SK-N-SH treated with all-trans-retinoic acid at 6 μM for 48 hours (cell line): ENCODE results near the gene SYNE3.
A peak's percentile ranks its signal among the peaks of the same experiment; 100 is the strongest.

Source experiments
- ATAC-seq: fragments of 200-7000 bp; cut with Tn5 transposase; 3 replicates; pipeline ENCODE4 v1.9.1; 2020; ENCODE audit warnings: mild to moderate bottlenecking, moderate library complexity
- ARNTL ChIP-seq: fragments of 450-650 bp; formaldehyde crosslinking; IDR thresholded peaks from 2 replicates; pipeline ENCODE4 v1.5.0; 2020; ENCODE audit warnings: low read depth, mild to moderate bottlenecking, moderate library complexity, borderline replicate concordance
- BACH2 ChIP-seq: fragments of 250-450 bp; sonication (Bioruptor Pico); IDR thresholded peaks from 2 replicates; pipeline ENCODE4 v1.9.0; 2021; ENCODE audit warnings: mild to moderate bottlenecking, borderline replicate concordance
- ESRRG ChIP-seq: fragments of 250-450 bp; sonication (Bioruptor Pico); IDR thresholded peaks from 2 replicates; pipeline ENCODE4 v1.6.1; 2021; ENCODE audit warnings: mild to moderate bottlenecking
- ISL1 ChIP-seq: fragments of 250-450 bp; sonication (Bioruptor Pico); IDR thresholded peaks from 2 replicates; pipeline ENCODE4 v2.1.2; 2022; ENCODE audit warnings: mild to moderate bottlenecking, moderate library complexity
- OSR1 ChIP-seq: fragments of 250-450 bp; sonication (Bioruptor Pico); IDR thresholded peaks from 2 replicates; pipeline ENCODE4 v1.8.0; 2022; ENCODE audit warnings: moderate library complexity, mild to moderate bottlenecking, inconsistent platforms
- PPARA ChIP-seq: fragments of 250-450 bp; sonication (Bioruptor Pico); IDR thresholded peaks from 2 replicates; pipeline ENCODE4 v1.5.0; 2020; ENCODE audit warnings: mild to moderate bottlenecking, borderline replicate concordance
- RARB ChIP-seq: fragments of 250-450 bp; sonication (Bioruptor Pico); IDR thresholded peaks from 2 replicates; pipeline ENCODE4 v1.8.0; 2021; ENCODE audit warnings: mild to moderate bottlenecking, moderate library complexity
- TCF4 ChIP-seq: fragments of 250-450 bp; sonication (Bioruptor Pico); IDR thresholded peaks from 2 replicates; pipeline ENCODE4 v1.8.0; 2021; ENCODE audit warnings: mild to moderate bottlenecking, moderate library complexity, borderline replicate concordance
- TOX ChIP-seq: fragments of 250-450 bp; sonication (Bioruptor Pico); IDR thresholded peaks from 2 replicates; pipeline ENCODE4 v1.8.0; 2021; ENCODE audit warnings: mild to moderate bottlenecking, moderate library complexity, borderline replicate concordance
- ZFP3 ChIP-seq: fragments of 250-450 bp; sonication (Bioruptor Pico); IDR thresholded peaks from 2 replicates; pipeline ENCODE4 v1.5.0; 2020; ENCODE audit warnings: mild to moderate bottlenecking, moderate library complexity
- ZFP30 ChIP-seq: fragments of 450-650 bp; formaldehyde crosslinking; IDR thresholded peaks from 2 replicates; pipeline ENCODE4 v1.5.0; 2022; ENCODE audit warnings: mild to moderate bottlenecking, moderate library complexity
- ZNF70 ChIP-seq: fragments of 450-650 bp; formaldehyde crosslinking; IDR thresholded peaks from 2 replicates; pipeline ENCODE4 v1.5.0; 2020; ENCODE audit warnings: mild to moderate bottlenecking, moderate library complexity
- ZNF8 ChIP-seq: fragments of 450-650 bp; formaldehyde crosslinking; IDR thresholded peaks from 2 replicates; pipeline ENCODE4 v1.5.0; 2020; ENCODE audit warnings: mild to moderate bottlenecking, moderate library complexity
- TF ChIP-seq, protein P1 (sequence below): fragments of 250-450 bp; sonication (Bioruptor Pico); IDR thresholded peaks from 2 replicates; pipeline ENCODE4 v1.5.1; 2021; ENCODE audit warnings: mild to moderate bottlenecking, moderate library complexity
- TF ChIP-seq, protein P2 (sequence below): fragments of 250-450 bp; sonication (Bioruptor Pico); IDR thresholded peaks from 2 replicates; pipeline ENCODE4 v1.5.0; 2020; ENCODE audit warnings: mild to moderate bottlenecking, moderate library complexity
- TF ChIP-seq, protein P3 (sequence below): fragments of 250-450 bp; sonication (Bioruptor Pico); IDR thresholded peaks from 2 replicates; pipeline ENCODE4 v1.8.0; 2021; ENCODE audit warnings: low read depth, mild to moderate bottlenecking, moderate library complexity, borderline replicate concordance
- TF ChIP-seq, protein P4 (sequence below): fragments of 250-450 bp; sonication (Bioruptor Pico); IDR thresholded peaks from 2 replicates; pipeline ENCODE4 v1.5.1; 2020; ENCODE audit warnings: low read depth, mild to moderate bottlenecking, moderate library complexity

SYNE3 gene, protein sequence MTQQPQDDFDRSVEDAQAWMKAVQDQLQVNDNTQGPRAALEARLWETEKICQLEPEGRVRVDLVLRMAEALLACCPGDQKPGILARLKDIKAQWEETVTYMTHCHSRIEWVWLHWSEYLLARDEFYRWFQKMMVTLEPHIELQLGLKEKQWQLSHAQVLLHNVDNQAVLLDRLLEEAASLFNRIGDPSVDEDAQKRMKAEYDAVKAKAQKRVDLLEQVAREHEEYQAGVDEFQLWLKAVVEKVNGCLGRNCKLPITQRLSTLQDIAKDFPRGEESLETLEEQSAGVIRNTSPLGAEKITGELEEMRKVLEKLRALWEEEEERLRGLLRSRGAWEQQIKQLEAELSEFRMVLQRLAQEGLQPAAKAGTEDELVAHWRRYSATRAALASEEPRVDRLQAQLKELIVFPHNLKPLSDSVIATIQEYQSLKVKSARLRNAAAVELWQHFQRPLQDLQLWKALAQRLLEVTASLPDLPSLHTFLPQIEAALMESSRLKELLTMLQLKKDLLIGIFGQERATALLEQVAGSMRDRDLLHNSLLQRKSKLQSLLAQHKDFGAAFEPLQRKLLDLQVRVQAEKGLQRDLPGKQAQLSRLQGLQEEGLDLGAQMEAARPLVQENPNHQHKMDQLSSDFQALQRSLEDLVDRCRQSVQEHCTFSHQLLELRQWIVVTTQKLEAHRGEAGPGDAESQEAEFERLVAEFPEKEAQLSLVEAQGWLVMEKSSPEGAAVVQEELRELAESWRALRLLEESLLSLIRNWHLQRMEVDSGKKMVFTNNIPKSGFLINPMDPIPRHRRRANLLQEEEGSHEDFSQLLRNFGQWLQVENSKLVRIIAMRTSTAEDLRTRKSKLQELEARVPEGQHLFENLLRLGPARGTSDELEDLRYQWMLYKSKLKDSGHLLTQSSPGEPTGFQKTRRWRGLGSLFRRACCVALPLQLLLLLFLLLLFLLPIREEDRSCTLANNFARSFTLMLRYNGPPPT

DNA sequence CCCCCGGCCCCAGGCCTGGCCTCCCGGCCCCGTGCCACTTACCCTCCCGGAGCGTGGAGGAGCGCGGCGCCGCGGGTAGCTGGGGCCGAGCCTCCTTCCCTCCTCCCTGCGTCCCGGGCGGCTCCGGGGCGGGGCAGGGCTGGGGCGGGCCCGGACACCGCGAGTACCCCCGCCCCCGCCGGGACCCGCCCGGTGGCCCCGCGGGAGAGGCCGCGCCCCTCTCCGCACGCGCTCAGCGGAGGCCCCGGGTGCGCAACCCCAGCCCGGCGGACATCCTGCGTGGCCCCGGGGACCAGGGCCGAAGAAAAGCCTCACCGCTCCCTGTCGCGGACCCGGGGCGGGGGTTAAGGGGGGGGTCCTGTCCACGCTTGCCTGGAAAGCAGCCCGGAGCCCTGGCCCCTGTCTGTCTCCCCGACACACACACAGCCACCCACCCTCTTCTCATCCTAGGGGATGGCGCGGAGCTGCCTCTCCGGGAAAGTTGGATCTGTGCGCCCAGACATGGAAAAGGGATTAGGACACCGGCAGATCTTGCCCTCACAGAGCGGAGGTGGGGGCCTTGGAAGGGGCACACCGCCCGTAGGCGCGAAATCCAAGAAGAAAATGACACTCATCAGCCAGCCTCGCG is at the start of gene SYNE3:
TSS of gene SYNE3 (minus strand) at position 97 of the 628 bp plus-strand sequence. CDS start 40,829 bp downstream, outside the sequence.
- TF ChIP-seq, protein P1, sequence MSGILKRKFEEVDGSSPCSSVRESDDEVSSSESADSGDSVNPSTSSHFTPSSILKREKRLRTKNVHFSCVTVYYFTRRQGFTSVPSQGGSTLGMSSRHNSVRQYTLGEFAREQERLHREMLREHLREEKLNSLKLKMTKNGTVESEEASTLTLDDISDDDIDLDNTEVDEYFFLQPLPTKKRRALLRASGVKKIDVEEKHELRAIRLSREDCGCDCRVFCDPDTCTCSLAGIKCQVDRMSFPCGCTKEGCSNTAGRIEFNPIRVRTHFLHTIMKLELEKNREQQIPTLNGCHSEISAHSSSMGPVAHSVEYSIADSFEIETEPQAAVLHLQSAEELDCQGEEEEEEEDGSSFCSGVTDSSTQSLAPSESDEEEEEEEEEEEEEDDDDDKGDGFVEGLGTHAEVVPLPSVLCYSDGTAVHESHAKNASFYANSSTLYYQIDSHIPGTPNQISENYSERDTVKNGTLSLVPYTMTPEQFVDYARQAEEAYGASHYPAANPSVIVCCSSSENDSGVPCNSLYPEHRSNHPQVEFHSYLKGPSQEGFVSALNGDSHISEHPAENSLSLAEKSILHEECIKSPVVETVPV: no peak
- TF ChIP-seq, protein P2, sequence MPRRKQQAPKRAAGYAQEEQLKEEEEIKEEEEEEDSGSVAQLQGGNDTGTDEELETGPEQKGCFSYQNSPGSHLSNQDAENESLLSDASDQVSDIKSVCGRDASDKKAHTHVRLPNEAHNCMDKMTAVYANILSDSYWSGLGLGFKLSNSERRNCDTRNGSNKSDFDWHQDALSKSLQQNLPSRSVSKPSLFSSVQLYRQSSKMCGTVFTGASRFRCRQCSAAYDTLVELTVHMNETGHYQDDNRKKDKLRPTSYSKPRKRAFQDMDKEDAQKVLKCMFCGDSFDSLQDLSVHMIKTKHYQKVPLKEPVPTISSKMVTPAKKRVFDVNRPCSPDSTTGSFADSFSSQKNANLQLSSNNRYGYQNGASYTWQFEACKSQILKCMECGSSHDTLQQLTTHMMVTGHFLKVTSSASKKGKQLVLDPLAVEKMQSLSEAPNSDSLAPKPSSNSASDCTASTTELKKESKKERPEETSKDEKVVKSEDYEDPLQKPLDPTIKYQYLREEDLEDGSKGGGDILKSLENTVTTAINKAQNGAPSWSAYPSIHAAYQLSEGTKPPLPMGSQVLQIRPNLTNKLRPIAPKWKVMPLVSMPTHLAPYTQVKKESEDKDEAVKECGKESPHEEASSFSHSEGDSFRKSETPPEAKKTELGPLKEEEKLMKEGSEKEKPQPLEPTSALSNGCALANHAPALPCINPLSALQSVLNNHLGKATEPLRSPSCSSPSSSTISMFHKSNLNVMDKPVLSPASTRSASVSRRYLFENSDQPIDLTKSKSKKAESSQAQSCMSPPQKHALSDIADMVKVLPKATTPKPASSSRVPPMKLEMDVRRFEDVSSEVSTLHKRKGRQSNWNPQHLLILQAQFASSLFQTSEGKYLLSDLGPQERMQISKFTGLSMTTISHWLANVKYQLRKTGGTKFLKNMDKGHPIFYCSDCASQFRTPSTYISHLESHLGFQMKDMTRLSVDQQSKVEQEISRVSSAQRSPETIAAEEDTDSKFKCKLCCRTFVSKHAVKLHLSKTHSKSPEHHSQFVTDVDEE (CRISPR knock-in tag): no peak
- no peak for TF ChIP-seq BACH2 (CRISPR knock-in tag)
- no peak for TF ChIP-seq ARNTL (CRISPR knock-in tag)
- TF ChIP-seq ISL1 (CRISPR knock-in tag): no peak
- no peak for TF ChIP-seq RARB (CRISPR knock-in tag)
- no peak for TF ChIP-seq PPARA (CRISPR knock-in tag)
- TF ChIP-seq, protein P3, sequence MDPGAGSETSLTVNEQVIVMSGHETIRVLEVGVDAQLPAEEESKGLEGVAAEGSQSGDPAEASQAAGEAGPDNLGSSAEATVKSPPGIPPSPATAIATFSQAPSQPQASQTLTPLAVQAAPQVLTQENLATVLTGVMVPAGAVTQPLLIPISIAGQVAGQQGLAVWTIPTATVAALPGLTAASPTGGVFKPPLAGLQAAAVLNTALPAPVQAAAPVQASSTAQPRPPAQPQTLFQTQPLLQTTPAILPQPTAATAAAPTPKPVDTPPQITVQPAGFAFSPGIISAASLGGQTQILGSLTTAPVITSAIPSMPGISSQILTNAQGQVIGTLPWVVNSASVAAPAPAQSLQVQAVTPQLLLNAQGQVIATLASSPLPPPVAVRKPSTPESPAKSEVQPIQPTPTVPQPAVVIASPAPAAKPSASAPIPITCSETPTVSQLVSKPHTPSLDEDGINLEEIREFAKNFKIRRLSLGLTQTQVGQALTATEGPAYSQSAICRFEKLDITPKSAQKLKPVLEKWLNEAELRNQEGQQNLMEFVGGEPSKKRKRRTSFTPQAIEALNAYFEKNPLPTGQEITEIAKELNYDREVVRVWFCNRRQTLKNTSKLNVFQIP (CRISPR knock-in tag): no peak
- TF ChIP-seq ZNF8 (CRISPR knock-in tag): no peak
- no peak for TF ChIP-seq OSR1 (CRISPR knock-in tag)
- TF ChIP-seq ZFP30 (CRISPR knock-in tag): no peak
- TF ChIP-seq TCF4 (CRISPR knock-in tag): no peak
- no peak for TF ChIP-seq TOX (CRISPR knock-in tag)
- TF ChIP-seq ZNF70 (CRISPR knock-in tag): no peak
- ATAC-seq: peak; percentile 81

DNA sequence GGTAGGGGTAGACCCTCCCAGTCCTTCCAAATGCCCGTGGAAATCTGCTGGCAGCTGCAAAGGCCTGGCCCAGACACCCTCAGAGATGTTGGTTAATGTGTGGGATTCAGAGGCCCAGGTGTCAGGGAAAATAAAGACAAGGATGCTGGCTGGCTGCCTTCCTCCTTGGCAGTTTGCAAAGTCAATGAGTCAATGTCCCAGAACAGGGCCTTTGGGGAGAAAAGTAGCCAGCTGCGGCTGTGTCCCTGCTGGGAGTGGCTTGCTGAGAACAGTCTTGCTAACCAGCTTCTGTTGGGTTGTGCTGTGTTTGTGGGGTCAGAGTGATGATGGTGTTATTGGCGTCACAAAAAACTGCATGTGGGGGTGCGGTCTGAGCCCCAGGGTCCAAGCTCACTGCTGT is 47.6 kb upstream of the SYNE3 start:
- no peak for ATAC-seq
- TF ChIP-seq, protein P1: no peak

DNA sequence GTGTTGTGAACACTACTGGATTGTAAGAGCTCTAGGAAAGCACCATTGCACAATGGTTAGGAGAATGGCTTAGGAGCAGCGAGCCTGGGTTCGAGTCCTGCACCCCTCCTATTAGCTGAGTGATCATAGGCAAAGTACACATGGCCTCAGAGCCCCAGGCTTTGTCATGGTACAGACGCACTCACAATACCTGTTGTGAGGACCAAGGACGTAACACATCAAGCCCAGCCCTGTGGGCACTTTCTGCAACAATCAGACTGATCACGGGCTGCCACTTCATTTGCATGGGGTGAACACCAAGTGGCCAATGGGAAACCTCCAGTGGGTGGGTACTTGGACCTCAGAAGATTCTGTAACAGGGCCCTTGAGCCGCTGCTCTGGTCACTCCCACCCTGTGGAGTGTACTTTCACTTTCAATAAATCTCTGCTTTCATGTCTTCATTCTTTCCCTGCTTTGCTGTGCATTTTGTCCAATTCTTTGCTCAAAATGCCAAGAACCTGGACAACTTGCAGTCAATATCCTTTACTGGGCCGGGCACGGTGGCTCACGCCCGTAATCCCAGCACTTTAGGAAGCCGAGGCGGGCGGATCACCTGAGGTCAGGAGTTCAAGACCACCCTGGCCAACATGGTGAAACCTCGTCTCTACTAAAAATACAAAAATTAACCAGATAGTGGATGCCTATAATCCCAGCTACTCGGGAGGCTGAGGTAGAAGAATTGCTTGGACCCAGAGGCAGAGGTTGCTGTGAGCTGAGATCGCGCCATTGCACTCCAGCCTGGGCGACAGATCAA is 46.6 kb upstream of the SYNE3 start:
- TF ChIP-seq ZFP3 (no peak), ESRRG (CRISPR knock-in tag) (no peak)
- TF ChIP-seq, protein P4, sequence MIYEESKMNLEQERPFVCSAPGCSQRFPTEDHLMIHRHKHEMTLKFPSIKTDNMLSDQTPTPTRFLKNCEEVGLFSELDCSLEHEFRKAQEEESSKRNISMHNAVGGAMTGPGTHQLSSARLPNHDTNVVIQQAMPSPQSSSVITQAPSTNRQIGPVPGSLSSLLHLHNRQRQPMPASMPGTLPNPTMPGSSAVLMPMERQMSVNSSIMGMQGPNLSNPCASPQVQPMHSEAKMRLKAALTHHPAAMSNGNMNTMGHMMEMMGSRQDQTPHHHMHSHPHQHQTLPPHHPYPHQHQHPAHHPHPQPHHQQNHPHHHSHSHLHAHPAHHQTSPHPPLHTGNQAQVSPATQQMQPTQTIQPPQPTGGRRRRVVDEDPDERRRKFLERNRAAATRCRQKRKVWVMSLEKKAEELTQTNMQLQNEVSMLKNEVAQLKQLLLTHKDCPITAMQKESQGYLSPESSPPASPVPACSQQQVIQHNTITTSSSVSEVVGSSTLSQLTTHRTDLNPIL (CRISPR knock-in tag): no peak
- no peak for ATAC-seq
